ENCODE results near the gene SLC16A4.

GRCh38 chr1:110390692-110391245 is at the start of gene SLC16A4:
- TF ChIP-seq MAX (IDR thresholded peaks at IDR 0.05; ENCODE audit: low read depth, low read length) (no peak), POLR2AphosphoS5 (IDR thresholded peaks at IDR 0.05; ENCODE audit: low read length) (no peak), IRF4 (IDR thresholded peaks at IDR 0.05; ENCODE audit: low read depth, low read length) (no peak)
